HepG2 (cell line): ENCODE data around the gene EFNA4. TPM values are rescaled to one million over a fixed set of nuclear protein-coding genes. Genes with fewer than 3 reads are reported as not detected.
A peak's percentile ranks its signal among the peaks of the same experiment; 100 is the strongest.

Experiments
- GABPB1 ChIP-seq: IDR thresholded peaks from 2 replicates; pipeline ENCODE4 v1.6.1; 2016; ENCODE audit warnings: mild to moderate bottlenecking, missing genetic modification reagents, moderate library complexity, missing compliant biosample characterization
- IKZF1 ChIP-seq: fragments of 450-650 bp; IDR thresholded peaks from 2 replicates; pipeline ENCODE4 v1.7.1; 2016
- KLF11 ChIP-seq: IDR thresholded peaks from 2 replicates; pipeline ENCODE4 v1.6.1; 2016; ENCODE audit warnings: missing compliant biosample characterization
- SP1 ChIP-seq, 2 experiments: fragments of 450-650 bp in 1 of 2; sonication (generic) in 1 of 2; formaldehyde crosslinking in 1 of 2; IDR thresholded peaks; 2 replicates each; pipeline versions ENCODE4 v1.4.0 to v1.6.1; 2016 to 2020; ENCODE audit warnings: missing genetic modification reagents in 1 of 2
- SPEN ChIP-seq: sonication (generic); formaldehyde crosslinking; IDR thresholded peaks from 2 replicates; pipeline ENCODE4 v1.5.1; 2020; ENCODE audit warnings: low read depth, mild to moderate bottlenecking, missing genetic modification reagents
- ZBTB14 ChIP-seq: sonication (generic); formaldehyde crosslinking; IDR thresholded peaks from 2 replicates; pipeline ENCODE4 v1.4.0; 2020; ENCODE audit warnings: missing genetic modification reagents
- ZC3H13 ChIP-seq: sonication (generic); formaldehyde crosslinking; IDR thresholded peaks from 2 replicates; pipeline ENCODE4 v1.8.1; 2023; ENCODE audit warnings: mild to moderate bottlenecking, missing genetic modification reagents, moderate library complexity
- ZNF761 ChIP-seq: sonication (generic); formaldehyde crosslinking; conservative IDR thresholded peaks from 2 replicates; pipeline ENCODE4 v1.4.0; 2020; ENCODE audit warnings: mild to moderate bottlenecking, missing genetic modification reagents
- ZNF891 ChIP-seq: sonication (generic); formaldehyde crosslinking; IDR thresholded peaks from 2 replicates; pipeline ENCODE4 v1.5.0; 2020; ENCODE audit warnings: mild to moderate bottlenecking, missing genetic modification reagents
- polyA plus RNA-seq, 8 experiments: library from polyadenylated mRNA; depleted of rRNA in 3 of 8; stranded (reverse) in 7 of 8; unstranded in 1 of 8; fragments of >200 nt; fragmentation: Illumina TruSeq in 4 of 8; extraction: Trizol in 4 of 8; gene quantifications; 2 replicates each; pipeline versions ENCODE4 v1.2.1 to v1.2.3, GENCODE V29; 2011 to 2016; ENCODE audit warnings: low read depth in 4 of 8, missing spikeins in 1 of 8, mixed read lengths in 1 of 8; ENCODE audit not compliant: insufficient read depth in 1 of 8
- total RNA-seq, 5 experiments: library from RNA; depleted of rRNA; stranded (reverse); fragments of >200 nt; fragmentation: Illumina TruSeq; extraction: Trizol; gene quantifications; 2 replicates each; pipeline ENCODE4 v1.2.3, GENCODE V29; 2016; ENCODE audit warnings: low read depth in 1 of 5
- TF ChIP-seq, protein P1 (sequence below): sonication (generic); formaldehyde crosslinking; IDR thresholded peaks from 2 replicates; pipeline ENCODE4; 2020; ENCODE audit warnings: missing genetic modification reagents, mild to moderate bottlenecking, borderline replicate concordance

Gene EFNA4
- total and polyA plus RNA-seq, 2 of the 13 experiments (the other 11 are each of a cell fraction or from before 2014, with no cell fraction given), result 12.0 to 17.2 TPM

DNA sequence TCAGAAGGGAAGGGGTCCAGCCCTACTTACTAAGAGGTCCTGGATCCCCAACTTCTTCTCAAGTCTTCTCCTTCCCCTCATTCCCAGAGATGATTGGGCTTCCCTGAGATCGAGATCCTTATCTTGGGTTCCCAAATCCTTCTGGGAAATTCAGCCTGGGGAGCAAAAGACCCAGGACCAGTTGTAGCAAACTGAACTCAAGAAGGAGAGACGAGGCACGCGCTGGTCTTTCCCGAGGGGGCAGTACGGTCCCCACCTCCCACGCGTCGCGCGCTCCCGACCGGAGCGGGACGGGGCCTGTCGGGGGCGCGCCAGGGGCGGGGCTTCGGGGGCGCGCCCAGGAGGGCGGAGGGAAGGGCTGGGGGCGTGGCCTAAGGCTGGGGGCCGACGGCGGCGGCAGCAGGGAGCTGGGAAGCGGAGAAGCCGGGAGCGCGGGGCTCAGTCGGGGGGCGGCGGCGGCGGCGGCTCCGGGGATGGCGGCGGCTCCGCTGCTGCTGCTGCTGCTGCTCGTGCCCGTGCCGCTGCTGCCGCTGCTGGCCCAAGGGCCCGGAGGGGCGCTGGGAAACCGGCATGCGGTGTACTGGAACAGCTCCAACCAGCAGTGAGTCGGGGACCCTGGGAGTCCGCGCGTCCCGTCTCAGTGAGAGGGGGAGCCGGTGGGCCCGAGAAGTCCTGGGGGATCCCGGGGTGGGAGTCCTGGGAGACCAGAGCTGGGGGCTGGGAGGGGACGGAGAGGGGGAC, 15.1 kb downstream of the EFNA4 start, which contains the start of gene EFNA3 (continued):
- TF ChIP-seq SPEN (CRISPR knock-in tag), result 0 out of 2 replicates have a peak, but pooled peaks have one; percentile 36
- TF ChIP-seq SP1 (IDR thresholded peaks at IDR 0.05), result no peak
- peak; percentile 43; the same call in 1 of the 2 replicates for TF ChIP-seq SP1 (CRISPR knock-in tag; IDR thresholded peaks at IDR 0.05)
- no peak for TF ChIP-seq ZNF761 (CRISPR knock-in tag)
- TF ChIP-seq GABPB1 (CRISPR knock-in tag), result peak; percentile 33; the same call in 1 of the 2 replicates
- TF ChIP-seq ZBTB14 (CRISPR knock-in tag), result peak; percentile 90
- no peak for TF ChIP-seq IKZF1
- TF ChIP-seq, protein P1, sequence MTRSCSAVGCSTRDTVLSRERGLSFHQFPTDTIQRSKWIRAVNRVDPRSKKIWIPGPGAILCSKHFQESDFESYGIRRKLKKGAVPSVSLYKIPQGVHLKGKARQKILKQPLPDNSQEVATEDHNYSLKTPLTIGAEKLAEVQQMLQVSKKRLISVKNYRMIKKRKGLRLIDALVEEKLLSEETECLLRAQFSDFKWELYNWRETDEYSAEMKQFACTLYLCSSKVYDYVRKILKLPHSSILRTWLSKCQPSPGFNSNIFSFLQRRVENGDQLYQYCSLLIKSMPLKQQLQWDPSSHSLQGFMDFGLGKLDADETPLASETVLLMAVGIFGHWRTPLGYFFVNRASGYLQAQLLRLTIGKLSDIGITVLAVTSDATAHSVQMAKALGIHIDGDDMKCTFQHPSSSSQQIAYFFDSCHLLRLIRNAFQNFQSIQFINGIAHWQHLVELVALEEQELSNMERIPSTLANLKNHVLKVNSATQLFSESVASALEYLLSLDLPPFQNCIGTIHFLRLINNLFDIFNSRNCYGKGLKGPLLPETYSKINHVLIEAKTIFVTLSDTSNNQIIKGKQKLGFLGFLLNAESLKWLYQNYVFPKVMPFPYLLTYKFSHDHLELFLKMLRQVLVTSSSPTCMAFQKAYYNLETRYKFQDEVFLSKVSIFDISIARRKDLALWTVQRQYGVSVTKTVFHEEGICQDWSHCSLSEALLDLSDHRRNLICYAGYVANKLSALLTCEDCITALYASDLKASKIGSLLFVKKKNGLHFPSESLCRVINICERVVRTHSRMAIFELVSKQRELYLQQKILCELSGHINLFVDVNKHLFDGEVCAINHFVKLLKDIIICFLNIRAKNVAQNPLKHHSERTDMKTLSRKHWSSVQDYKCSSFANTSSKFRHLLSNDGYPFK (CRISPR knock-in tag), result no peak
- no peak for TF ChIP-seq ZNF891 (CRISPR knock-in tag)
- no peak for TF ChIP-seq KLF11 (CRISPR knock-in tag)
- TF ChIP-seq ZC3H13, result no peak
